Activated CD8-positive, alpha-beta memory T cell treated with anti-CD3 and anti-CD28 coated beads for 1 hour (primary cell): ENCODE data around the gene POLG.
A peak's percentile ranks its signal among the peaks of the same experiment; 100 is the strongest.

Experiments used
- DNase-seq, 2 donors: peaks; one replicate each; pipeline ENCODE4 v3.0.0-alpha.2; 2020; ENCODE audit warnings: low read depth in 1 of 2; ENCODE audit errors: extremely low read depth in 1 of 2

The POLG gene

DNA sequence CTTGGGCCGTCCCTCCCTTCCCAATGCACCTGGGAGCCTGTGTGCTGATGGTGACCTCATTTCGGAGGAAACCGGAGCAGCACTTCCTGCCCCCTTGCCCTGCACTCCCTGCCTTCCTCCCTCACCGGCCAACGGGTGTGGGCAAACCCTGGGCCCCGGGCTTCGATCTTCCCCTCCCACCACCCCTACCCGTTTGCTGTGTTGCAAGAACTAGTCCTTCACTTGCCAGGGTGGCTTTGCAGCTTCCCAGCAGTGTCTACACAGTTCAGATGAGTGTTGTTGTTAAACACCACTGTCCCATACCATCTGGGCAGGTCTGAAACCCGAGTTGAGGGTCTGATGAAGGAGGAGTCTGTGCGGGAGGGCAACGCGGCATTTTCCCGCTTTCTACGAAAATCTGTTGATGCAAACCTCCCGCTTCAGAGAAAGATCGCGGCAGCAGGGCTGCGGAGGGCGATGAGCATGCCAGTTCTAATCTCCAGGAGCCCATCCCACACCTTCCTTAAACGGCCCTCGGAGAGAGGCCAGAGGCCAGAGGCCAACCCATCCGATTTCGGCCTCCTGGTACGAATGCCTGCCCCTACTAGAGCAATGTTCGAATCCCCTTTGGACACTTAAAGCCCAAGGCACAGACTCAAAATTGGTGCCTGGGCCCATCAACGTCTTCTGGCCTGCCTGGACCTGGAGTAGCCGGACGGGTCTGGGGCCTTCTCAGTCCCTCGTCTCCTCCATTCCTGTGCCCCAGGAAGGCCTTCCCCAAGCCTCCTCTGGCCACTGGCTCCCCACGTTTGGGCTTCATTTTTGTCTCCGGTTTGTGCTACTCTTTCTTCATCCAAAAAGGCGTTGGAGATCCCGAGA lies 35.7 kb upstream of the POLG start:
- DNase-seq = no peak

DNA sequence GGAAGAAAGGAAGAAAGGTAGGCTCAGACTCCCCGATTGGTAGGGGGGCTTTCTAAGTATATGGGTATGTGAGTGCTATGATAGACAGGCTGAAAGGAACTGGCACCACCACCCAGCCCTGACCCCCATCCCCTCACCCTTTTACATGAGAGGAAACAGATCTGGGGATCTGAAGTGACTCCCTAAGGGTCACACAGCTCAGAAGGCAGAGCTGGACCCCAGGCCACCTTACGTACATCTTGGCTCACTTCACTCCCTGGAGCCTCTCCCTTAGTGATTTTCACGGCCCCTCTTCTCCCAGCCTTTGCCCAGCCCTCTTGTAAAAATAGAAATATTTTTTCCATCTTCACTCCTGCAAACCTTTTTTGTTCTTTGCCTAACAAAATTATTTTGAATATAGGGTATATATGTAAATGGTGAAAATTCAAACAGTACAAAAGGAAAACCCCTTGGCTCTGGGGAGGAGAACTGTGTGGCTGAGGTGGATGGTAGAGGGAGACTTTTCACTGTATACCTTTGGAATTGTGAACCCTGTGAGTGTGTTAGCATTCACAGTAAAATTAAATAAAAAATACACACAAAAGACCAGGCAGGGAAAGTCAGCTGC lies 34.8 kb upstream of the POLG start:
- no peak for DNase-seq

DNA sequence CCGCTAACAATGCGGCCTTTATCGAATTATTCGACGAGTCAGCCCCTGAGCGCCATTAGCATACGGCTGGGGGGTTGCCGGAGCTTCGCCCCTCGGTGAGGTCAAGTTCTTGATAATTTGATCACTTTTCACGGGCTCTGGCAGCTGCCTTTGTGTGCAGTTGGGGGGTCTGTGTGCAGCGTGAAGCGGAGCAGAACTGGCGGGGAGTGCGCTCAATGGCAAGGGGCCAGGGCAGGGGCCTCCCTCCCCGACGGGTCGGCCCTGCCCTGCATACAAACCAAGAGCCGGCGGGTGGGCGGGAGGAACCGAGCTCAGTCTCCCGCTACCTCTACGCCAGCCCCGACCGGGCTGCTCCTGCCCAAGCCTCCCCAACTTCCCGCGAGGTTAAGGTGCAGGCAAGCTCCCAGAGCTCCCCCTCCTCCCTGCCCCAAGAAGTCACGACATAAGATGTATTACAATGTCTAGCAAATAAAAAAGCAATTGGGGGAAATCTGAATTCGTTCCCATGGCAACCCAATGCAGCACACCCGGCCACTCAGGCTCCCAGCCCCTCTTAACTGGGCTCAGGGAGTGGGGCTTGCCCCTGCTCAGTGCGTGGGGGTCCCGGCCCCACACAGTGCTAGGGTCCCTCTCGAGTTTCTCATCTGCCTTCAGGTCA lies 34.1 kb upstream of the POLG start:
- DNase-seq = no peak

DNA sequence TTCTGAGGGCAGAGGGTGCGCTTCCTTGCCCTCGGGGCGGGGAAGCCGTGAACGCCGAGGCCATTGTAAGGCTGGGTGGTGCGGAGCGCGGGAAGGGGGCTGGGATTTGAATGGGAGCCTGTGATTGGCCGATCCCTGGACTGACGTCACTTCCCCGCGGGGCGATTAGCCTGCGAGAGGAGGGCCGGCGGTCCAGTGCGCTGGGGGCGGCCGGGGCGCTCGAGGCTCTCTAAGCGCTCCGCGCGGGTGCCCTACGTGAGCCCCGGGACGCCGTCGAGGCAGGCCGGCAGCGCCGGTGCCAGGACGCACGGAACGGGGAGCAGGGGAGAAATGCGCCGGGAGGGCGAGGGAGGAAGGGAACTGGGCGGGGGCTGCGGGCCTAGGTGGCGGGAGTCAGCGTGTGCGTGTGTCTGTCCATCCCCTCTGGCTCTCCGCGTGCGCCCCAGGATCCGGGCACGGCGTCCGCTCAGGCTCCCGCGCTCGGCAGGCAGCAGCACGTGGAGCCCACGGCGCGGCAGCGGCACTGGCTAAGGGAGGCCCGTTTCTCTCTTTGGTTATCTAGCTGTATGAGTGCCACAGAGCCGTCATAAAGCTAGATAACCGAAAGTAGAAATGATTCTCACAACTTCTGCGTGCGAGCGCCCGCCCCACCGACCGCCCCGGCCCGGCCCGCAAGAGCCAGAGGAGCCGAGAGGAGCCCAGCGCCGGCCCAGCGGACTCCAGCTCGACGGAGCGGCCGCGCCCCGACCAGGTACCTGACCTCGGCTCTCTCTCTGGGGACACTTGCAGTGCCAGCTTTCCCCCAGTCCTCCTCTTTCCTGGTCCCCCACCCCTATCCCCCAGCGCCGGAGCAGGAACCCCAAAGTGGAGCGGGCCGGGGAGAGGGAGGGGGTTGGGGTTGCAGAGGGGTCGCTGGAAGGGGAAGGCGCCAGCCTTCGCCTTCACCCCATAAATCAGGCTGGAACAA lies 33.1 kb upstream of the POLG start:
- no peak for DNase-seq

DNA sequence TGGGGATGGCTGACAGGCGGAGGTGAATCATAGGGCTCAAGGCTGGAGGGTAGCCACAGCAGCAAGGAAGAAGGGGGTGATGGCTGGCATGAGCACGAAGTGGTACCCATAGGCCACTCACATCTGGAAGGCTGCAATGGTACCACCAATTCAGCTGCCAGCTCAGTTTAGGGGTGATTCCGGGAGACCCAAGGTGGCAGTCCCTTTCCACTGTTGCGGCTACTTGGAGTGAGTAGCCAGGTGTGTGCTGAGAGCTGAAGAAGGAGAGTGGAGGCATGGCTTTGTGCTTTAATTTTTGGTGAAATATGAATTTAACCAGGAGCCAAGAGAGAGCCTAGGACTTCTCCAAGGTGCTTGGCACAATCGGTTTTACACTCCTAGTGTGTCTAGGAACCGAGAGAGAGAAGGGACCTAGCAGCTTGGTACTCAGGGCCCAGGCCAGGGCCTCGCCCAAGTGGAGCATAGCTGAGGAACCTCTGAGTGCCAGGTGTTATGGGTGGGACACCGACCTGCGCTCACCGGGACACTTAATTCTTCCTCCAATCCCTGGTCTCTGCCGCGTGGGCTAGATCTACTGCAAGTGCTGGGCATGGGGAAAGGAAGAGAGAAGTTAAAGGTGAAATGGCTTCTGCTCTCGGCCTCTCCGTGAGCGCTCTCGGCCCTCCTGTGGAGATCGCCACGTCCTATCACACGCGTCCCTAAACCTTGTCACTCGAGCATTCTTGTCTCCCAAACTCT lies 32.2 kb upstream of the POLG start:
- no peak for DNase-seq

DNA sequence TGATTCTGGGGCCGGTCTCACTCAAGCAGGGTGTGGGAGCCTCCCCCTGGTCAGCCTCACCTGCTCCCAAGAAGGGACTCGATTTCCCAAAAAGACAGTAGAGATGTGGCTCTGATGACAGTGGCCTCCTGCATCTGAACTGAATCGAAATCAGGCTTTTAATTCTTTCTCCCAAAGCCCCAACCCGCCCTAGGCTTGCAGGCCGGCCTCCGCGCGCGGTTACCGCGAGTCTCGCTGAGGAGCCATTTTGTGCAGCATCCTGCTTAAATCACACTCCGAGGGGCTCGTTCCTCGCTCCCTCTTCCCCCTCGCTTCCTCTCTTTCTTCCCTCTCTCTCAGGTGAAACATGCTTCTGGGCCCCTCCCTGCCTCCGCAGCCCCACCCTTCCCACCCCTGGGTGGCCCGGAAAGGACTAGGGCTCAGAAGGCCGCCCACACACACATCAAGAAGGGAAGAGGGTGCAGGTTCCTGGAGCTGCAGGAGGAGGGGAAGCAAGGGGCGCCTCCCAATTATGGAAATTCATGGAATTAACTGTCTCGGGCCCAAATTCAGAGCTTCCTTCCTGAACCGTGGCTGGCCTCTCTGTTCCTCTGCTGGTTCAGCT lies 30.9 kb upstream of the POLG start:
- no peak for DNase-seq

DNA sequence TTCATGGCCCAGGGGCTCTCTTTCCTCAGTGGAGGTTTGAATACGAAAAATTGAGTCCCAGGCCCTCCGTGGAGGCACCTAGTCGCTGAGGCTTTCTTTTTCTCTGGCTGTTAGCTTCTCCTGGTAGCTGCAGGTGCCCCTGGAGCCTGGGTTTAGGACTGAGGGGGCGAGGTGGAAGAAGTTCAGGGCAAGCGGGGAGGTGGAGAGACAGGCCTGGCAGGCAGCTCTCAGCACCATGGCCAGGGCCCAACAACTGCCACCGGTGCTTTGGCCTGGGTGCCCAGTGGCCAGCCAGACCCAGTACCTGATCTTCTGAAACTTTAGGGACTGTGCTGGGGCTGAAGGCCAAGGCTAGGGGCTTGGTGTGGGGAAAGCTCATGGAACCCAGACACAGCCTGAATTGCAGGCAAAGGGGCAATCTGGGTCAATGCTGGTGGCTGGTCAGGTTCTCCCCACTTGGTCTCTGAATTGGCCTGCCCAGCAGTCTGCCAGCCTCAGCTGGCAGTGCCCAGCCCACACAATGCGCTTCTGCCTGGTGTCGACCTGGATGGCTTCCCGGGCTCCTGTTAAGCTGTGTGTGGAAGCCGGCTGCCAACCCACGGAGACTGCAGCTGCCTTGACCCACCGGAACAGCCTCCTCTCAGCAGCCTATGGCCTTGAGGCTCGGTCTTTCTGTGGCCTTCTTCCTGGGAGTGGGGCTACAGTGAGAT lies 30.3 kb upstream of the POLG start:
- no peak for DNase-seq

DNA sequence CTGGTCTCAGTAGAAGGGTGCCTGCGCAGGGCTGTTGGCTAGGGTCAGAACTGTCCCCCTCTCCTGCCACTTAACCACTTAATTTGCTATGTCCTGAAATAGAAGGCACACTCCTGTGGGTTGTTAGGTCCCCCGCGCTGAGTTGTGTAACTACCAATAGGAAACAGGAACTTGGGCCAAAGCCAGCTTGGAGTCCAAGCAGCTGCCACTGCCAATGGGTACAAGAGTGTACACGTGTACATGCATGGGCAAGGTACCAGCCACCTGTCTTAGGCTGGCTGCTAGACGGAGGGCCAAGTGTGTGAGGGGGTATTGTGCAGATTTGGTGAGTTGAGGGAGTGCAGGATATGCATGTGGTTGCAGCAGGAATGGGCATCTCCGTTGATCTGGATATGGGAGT lies 29.7 kb upstream of the POLG start:
- DNase-seq = no peak

DNA sequence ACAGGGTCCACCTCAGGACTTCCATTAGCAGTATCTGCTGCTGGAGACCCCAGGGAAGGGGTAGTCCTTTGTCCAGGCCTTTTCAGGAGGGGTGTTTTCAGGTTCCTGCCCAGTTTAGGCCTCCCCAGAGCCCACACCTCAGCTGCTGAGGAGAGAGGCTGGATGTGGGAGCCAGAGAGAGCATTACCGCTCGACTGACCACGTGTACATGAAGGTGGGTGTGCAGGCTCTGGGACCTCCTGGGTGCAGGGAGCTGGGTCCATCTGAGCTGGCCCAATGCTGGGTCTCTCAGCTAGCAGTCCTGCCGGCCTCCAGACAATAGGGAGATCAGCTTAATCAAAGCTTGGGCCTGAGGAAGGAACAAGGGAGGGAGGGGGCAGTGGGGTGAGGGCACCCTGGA lies 29.1 kb upstream of the POLG start:
- no peak for DNase-seq

DNA sequence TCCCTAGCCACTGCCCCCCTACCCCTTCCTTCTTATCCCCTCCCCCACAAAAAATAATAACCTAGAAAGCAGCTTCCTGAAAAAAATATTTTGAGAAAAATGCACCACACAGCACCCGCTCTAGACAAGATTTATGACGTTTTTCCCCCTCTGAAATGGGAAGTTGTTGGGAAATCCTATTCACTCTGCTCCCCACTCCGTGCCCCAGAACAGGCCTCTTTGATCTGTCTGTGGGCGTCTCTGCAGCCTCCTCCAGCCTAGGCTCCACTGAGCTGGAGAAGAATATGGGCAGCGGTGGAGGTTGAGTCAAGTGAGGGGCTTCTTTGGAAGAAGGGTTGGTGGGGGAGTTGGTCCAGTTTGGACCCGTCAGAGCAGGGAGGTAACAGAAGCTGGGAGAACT lies 28.5 kb upstream of the POLG start:
- DNase-seq = no peak

DNA sequence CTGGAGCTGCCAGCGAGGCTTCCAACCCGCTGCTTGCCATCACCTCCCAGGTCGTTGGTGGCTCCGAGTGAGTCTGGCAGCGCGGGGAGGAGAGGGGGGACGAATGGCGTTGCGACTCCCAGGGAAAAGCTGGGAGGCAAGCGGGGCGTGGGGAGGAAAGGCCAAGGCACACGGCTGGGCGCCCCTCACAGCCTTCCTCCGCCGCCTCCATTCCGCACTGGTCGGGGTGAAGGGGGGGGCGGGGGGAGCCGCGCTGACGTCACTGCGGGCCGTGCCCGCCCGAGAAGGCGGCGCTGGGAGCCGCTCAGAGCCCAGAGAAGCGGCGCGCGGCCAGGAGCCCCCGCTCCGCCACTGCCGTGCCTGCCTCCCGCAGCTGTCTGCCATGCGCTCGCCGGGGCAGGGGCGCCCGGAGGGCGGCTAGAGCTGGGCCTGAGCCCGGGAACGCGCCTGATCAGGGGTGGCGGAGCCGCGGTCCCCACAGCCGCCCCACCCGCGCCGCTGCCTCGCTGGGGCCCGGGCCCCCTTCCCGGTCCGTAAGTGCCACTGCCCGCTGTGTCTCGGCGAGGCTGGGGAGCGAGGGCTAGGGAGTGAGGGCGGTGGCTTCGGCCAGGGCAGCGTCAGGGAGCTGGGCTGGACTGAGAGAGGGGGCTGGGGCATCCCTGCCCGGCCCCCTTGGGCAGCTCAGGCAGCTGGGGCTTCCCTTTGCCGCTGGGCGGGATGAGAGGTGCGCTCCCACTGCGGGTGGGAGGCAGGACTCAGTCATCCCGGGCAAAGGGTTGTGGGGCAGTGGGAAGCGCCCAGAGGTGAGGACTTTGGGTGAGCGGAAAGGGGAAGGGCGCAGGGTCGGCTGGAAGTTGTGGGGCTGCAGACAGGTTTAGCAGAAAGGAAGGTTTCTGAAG lies 27.8 kb upstream of the POLG start:
- DNase-seq = no peak

DNA sequence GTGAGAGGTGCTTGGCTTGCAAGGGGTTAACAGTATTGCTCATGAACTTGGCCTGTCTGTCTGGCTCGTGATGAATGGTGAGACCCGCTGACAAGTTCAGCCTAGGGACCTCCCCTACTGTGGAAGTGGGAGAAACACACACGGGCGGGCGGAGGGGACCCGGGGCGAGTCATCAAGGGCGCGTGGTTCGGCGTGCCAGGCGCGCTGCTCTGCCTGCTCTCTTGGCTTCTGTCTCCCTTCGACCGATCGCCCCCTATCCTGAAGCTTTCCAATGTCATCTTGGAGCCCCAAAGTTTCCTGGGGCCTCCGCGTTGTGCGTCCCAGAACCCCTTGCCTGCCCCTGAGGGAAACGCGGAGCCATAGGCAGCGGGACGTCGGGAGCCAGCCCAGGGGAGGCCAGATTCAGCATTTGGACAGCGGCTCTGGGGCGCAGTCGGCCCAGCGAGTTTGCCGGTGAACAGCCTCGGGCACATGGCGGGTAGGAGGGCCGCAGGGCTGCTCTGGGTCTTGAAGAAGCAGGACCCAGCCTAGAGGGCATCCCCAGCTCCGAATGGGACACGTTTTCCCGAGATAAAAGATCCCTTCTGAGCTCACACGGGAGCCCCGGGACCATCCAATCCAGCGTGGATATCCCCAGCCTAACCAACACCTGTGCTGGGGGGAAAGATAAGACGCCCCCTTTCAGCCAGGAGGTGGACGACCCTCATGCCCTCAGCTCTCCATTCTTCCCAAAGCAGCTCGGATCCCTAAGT lies 27.0 kb upstream of the POLG start:
- DNase-seq = peak; percentile 18 to 42

DNA sequence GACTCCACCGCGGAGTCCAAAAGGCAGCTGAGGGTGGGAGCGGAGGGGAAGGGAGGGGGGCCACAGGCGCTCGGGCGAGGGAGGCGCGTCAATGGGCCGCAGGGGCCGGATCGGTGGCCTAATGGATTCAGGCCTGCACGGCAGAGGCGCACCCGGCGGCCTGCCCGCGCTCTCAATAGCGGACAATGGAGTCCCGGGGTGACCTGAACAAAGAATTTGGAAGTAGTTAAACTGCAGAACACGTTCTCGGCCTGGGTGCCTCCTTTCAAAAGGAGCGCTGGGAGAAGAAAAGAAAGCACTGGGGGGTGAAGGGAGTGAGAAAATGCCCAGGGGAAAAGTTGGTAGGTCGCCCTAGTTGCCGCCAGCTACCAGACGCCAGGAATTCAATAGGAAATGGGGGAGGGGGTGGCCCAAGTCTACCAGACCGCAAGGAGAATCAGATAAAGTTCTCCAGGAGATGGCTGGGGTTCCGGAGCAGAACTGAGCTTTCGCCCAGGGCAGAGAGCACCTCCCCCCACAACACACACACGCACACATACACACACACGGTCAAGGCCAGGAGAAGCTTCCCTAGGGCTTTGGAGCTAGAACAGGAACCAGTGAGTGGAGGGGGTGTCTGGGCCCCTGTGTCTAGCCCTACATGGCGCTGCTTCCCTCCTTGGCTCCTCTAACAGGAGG lies 25.8 kb upstream of the POLG start:
- DNase-seq = no peak

DNA sequence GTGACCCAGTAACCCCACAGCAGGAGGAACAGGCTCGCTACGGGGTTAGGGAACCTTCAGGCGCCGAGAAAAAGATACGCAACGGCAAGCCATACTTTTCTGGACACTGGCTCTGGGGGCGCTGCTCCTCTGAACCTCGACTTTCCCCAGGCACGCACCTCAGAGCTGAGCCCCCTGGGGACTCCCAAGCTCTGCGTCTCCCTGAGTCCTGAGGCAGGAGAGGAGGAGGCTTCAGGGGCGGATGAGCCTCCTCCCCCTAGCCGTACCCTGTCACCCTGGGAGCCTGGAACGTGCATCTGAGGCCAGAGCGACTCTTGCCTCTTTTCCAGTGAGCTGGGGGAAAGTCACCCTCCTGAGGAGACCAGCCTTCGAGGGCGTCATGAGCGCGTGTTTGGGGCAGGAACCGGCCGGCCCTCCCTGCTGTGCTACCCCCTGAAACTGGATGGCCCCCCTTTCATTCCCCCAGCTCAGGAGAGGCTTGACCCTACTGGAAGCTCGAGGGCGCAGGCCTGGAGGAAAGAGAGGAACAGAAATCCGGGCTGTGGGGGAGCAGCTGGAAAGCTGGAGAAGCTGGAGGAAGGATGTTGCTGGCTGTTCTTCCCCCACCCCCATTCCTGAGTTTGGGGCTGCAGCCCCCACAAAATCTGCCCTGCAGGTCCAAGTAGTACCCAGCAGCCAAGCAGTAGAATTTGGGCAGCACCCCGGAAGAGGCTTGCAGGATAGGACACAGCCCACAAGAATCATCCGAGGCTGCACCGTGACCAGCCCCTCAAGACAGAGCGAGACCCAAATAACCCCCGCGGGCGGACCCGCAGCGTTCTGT lies 25.1 kb upstream of the POLG start:
- DNase-seq = no peak

DNA sequence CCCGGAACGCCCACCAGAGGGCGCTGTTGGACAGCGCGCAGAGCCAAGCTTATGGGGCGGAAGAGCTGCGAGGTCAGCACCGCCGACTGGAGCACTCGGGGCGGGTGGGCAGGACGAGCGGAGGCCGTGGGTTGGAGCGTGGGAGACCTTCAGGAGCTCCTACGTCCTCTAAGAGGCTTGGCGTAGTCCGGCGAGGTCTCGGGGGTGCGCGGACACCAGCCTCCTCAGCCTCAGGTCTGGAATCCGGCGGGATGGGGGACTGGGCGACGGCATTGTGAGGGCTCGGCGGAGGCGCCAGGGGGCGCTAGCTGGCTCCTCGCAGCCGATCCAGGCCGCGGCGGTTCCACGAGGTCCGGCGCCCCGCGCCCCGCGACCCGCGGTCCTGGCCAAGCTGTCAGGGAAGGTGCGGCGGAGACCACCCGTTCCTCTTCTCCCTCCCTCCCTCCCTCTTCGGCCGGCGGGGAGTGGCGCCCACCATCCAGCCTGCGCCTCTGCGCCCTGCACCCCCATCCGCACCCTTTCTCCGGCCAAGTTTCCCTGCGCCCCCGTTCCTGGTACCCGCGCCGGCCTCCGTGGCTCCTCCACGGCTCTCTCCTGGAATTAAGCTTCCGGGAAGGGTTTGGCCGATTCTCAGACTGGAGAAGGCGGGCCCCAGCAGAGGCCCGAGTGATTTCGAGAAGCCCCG lies 24.3 kb upstream of the POLG start:
- peak; percentile 37 to 73 for DNase-seq

DNA sequence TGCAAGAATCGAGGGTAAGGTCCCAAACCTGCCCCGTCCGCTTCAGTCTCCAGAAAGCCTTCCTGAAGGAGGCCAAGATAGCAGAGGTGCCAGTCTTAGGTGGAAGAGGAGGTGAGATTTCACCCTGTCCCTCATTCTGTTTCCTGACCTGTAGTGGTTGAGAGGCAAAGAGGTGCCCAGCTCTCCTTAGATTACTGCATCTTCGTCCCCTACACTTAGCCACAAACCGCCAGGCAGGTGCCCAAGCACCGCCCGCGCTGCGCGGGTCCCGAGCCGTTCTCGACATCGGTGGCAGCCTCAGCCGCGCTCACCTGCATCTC lies 23.8 kb upstream of the POLG start:
- DNase-seq = no peak
